ENCODE data around the gene DNAH9. TPM values are rescaled to one million over a fixed set of nuclear protein-coding genes. Genes with fewer than 3 reads are reported as not detected.
A peak's percentile ranks its signal among the peaks of the same experiment; 100 is the strongest.

The DNAH9 gene
- total and polyA plus RNA-seq, 5 donors = 0.20 to 0.47 (median 0.30) TPM; not detected in 1

DNA sequence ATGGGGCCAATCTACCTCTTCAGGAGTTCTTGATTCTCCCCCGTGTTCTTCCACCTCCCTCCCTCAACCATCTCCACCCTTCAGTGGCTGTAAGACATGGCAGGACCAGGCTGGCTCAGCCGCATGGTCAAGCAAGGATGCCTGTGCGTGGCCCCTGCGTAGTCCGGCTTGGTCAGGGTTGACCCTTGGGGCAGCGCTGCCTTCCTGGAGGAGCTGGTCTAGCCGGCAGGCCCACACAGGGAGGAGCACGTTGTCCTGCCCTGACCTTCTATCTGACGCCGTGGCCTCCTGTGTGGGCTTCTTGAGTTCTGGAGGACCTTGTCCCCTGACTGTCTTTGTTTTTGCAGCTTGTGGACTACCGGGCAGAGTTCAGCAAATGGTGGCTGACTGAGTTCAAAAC, 169.8 kb downstream of the DNAH9 start:
- ATAC-seq = no peak
- Histone ChIP-seq H3K4me3 (ENCODE audit: low read length) (no peak overlapping the region), H3K4me1 (ENCODE audit: control insufficient read depth, insufficient read depth, low read length) (no peaks in the 10 kb centered on the region), H3K27ac (ENCODE audit: low read length) (no peak overlapping the region), H3K27me3 (ENCODE audit: control insufficient read depth, insufficient read depth) (no peaks in the 10 kb centered on the region), H3K9me3 (ENCODE audit: control insufficient read depth, low read length) (no peaks in the 10 kb centered on the region)
- WGBS = 92% methylated on average over 11 of the region's 11 CpGs
- no peak for DNase-seq
- intact Hi-C loops (cut with DNase I) = no loop called here

DNA sequence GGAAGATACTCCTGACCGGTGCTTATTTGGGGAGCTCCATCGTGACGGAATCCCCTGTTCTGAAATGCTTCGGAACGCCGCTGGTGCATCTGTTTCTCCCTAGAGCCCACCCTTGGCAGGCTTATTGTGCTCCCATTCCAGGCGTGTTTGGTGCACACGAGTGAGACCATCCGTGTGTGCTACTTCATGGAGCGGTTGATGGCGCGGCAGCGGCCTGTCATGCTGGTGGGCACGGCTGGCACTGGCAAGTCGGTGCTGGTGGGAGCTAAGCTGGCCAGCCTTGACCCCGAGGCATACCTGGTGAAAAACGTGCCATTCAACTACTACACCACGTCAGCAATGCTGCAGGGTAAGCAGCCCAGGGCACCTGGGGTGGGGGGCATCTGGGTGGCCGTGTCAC, 170.7 kb downstream of the DNAH9 start:
- DNase-seq (no peak), ATAC-seq (no peak)
- intact Hi-C loops (cut with DNase I) = no loop called here
- H3K27me3 ChIP-seq (ENCODE audit: control insufficient read depth, insufficient read depth) = no peaks in the 10 kb centered on the region
- no peaks in the 10 kb centered on the region for H3K9me3 ChIP-seq (ENCODE audit: control insufficient read depth, low read length)
- WGBS = 91% methylated on average over 19 of the region's 19 CpGs
- no peaks in the 10 kb centered on the region for H3K4me1 ChIP-seq (ENCODE audit: control insufficient read depth, insufficient read depth, low read length)
- H3K27ac ChIP-seq (ENCODE audit: low read length) = no peak overlapping the region
- no peak overlapping the region for H3K4me3 ChIP-seq (ENCODE audit: low read length)

DNA sequence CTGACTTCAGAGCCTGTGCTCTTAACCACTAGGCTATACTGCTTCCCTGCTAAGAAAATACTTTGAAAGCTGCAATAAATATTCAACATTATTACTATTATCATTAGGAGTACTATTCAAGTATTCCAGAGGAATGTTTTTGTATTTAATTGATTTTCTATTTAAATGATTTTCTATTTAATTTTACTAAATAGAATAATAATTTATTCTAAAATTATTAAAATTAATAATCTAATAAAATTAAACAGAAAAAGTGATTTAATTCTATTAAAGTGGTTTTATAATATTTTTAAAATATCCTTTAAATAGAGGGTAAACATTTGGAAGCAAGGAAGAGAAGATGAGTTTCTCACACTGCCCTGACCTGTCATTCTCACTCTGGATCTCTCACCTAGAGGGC, 173.8 kb downstream of the DNAH9 start:
- ATAC-seq = no peak
- Histone ChIP-seq H3K4me1 (ENCODE audit: control insufficient read depth, insufficient read depth, low read length) (no peaks in the 10 kb centered on the region), H3K27ac (ENCODE audit: low read length) (no peak overlapping the region), H3K27me3 (ENCODE audit: control insufficient read depth, insufficient read depth) (no peaks in the 10 kb centered on the region), H3K9me3 (ENCODE audit: control insufficient read depth, low read length) (no peaks in the 10 kb centered on the region), H3K4me3 (ENCODE audit: low read length) (no peak overlapping the region)
- no peak for DNase-seq
- intact Hi-C loops (cut with DNase I) = no loop called here

DNA sequence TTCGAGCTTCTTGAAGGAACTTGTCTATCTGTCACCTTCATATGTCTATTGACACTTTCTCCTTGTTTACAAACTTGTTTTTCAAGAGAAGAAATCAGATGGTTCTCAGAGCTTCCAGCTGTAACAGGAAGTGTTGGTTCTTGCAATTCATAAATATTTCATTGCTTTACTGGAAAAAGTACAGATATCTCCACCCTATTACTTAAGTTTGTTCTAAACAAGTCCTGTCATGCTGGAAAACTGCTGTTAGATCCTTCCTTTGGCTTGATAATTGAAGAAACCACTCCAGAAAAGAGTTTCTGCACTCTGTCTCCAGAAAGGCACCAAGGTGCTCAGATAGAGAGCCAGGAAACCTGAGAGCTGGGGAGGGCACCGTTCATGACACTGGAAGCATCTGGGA, 181.6 kb downstream of the DNAH9 start:
- ATAC-seq = no peak

DNA sequence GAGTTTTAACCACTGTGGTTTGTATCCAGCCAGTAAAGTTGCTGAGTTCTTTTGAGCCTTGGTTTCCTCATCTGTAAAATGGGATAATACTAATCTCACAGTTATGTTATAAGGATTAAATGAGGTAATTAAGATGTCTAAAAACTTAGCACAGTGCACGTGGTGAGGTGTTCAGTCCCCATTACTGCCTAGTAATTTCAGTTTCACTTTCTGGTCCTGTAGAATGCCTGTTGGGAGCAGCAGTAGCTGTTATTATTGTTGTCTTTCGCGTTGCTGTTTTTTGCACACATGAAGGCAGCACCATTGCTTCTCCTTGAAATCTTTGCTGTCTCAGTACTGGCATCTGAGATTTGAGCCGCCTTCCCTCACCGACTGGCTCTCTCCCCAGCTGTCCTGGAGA, 182.4 kb downstream of the DNAH9 start:
- ATAC-seq (no peak), DNase-seq (no peak)
- Histone ChIP-seq H3K9me3 (ENCODE audit: control insufficient read depth, low read length) (no peaks in the 10 kb centered on the region), H3K4me1 (ENCODE audit: control insufficient read depth, insufficient read depth, low read length) (no peaks in the 10 kb centered on the region), H3K4me3 (ENCODE audit: low read length) (no peak overlapping the region), H3K27ac (ENCODE audit: low read length) (no peak overlapping the region), H3K27me3 (ENCODE audit: control insufficient read depth, insufficient read depth) (no peaks in the 10 kb centered on the region)
- intact Hi-C loops (cut with DNase I) = no loop called here
- WGBS = 84% methylated on average over 5 of the region's 5 CpGs

More for the DNA sequence above, 181.6 kb downstream of the DNAH9 start:
- DNase-seq = no peak
- no peaks in the 10 kb centered on the region for H3K27me3 ChIP-seq (ENCODE audit: control insufficient read depth, insufficient read depth)
- H3K4me3 ChIP-seq (ENCODE audit: low read length) = no peak overlapping the region
- intact Hi-C loops (cut with DNase I) = no loop called here
- no peaks in the 10 kb centered on the region for H3K9me3 ChIP-seq (ENCODE audit: control insufficient read depth, low read length)
- H3K27ac ChIP-seq (ENCODE audit: low read length) = no peak overlapping the region
- no peaks in the 10 kb centered on the region for H3K4me1 ChIP-seq (ENCODE audit: control insufficient read depth, insufficient read depth, low read length)
- 64% methylated on average over 2 of the region's 2 CpGs for whole genome bisulfite sequencing

DNA sequence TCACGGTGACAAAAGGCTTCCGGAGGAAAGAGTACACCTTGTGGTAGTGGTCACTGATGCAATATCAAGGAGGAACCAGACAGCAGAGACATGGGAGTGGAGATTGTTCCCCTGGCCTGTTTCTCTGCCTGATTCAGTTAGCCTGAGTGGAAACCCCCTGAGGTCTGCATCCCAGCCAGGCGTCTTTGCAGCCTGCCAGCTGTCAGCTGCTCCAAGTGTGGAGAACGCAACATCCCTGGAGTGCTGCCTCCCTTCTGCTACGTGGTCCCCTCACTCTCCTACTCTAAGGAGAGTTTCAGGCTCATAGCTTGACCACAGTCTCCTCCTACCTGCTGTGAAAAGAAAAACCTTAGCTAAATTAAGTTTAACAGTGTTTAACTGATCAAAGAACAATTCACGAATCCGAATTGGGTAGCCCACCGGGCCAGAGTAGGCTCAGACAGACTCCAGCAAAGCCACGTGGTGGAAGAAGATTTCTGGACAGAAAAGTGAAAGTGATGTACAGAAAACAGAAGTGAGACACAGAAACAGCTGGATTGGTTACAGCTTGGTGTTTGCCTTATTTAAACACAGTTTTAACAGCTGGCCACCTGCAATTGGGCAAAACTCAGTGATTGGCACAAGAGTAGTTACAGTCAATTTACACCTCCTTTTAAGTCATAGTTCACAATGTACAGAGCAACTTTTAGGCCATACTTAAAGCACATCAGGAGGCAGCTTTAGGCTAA, 188.6 kb downstream of the DNAH9 start:
- Histone ChIP-seq H3K27ac (ENCODE audit: low read length) (no peak overlapping the region), H3K27me3 (ENCODE audit: control insufficient read depth, insufficient read depth) (no peaks in the 10 kb centered on the region), H3K9me3 (ENCODE audit: control insufficient read depth, low read length) (no peaks in the 10 kb centered on the region), H3K4me3 (ENCODE audit: low read length) (no peak overlapping the region), H3K4me1 (ENCODE audit: control insufficient read depth, insufficient read depth, low read length) (no peaks in the 10 kb centered on the region)
- ATAC-seq = no peak
- intact Hi-C loops (cut with DNase I) = no loop called here
- DNase-seq = peak in 1 of 3 donors; percentile 16
- 55% methylated on average over 9 of the region's 9 CpGs for WGBS

DNA sequence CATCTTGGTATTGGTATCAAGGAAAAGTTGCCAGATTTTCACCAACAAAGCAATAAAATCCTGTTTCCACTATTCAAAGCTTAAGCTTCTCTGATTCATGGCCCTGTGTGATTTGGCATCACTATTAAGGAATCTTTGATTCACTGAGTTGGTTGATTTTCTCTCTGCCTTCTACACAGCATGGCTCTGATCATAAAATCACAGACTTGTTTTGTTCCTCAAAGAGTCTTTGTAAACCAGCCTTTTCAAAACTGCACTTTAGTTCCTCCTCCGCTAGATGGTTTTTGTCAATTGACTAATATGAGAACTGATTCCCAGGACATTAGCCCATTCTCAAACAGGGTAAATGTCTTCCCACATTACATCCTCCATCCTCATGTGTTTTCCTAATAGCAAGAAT, 197.6 kb downstream of the DNAH9 start:
- no peaks in the 10 kb centered on the region for H3K27me3 ChIP-seq (ENCODE audit: control insufficient read depth, insufficient read depth)
- DNase-seq (no peak), ATAC-seq (no peak)
- intact Hi-C loops (cut with DNase I) = no loop called here
- H3K9me3 ChIP-seq (ENCODE audit: control insufficient read depth, low read length) = no peaks in the 10 kb centered on the region
- WGBS = 90% methylated on average over 1 of the region's 1 CpG
- no peak overlapping the region for H3K27ac ChIP-seq (ENCODE audit: low read length)
- no peaks in the 10 kb centered on the region for H3K4me1 ChIP-seq (ENCODE audit: control insufficient read depth, insufficient read depth, low read length)
- H3K4me3 ChIP-seq (ENCODE audit: low read length) = no peak overlapping the region

DNA sequence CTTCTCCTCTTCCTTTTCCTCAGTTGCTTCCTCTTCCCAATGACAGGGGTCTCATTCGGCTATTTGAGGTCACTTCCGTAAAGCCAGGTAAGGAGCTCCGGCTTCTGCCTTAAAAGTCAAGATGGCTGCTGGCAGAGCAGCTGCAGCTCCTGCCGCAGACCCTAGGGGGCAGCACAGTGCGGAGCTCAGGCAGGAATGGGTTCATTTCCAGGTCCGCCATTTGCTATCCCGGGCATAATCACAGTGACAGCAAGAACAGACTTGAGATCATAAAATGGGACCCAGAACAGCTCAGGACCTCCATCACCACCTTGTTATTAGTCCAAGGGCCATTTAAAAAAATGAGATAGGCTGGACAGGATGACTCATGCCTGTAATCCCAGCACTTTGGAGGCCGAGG, 199.5 kb downstream of the DNAH9 start:
- no peaks in the 10 kb centered on the region for H3K27me3 ChIP-seq (ENCODE audit: control insufficient read depth, insufficient read depth)
- H3K27ac ChIP-seq (ENCODE audit: low read length) = no peak overlapping the region
- no peaks in the 10 kb centered on the region for H3K9me3 ChIP-seq (ENCODE audit: control insufficient read depth, low read length)
- no peak for DNase-seq
- intact Hi-C loops (cut with DNase I) = no loop called here
- no peaks in the 10 kb centered on the region for H3K4me1 ChIP-seq (ENCODE audit: control insufficient read depth, insufficient read depth, low read length)
- H3K4me3 ChIP-seq (ENCODE audit: low read length) = no peak overlapping the region
- no peak for ATAC-seq
- 88% methylated on average over 8 of the region's 8 CpGs for WGBS

DNA sequence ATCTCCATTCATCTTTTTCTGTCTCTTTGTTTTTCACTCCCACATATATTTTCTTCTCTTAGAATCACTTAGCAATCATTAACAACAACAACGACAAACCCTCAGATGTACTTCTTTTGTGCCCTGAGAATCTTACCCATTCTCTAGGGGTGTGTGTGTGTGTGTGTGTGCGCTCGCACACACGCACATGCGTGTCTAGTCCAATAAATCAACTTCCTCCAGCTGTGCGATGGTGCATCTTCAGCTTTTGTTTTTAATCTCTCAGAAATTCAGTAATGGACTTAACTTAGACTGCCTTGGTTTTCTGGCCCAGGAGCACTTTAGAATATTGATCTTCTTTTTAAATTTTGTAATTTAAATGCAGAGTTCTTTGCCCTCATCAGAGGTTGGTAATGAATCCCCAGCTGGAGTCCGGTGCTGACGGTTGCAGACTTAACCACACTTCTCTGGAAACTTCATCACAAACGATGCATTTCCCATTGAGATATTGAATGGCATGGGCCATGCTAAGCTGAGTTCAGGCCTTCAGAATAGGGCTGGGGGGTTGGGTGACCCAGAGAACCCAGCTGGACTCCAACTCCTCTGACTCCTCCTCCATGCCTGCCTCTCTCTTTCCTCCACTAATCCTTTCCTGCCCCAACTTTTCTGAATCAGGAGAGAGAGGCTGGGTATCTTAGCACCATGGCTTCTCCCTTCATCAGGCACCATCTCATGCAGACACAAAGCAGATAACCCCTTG, 205.1 kb downstream of the DNAH9 start:
- Histone ChIP-seq H3K27me3 (ENCODE audit: control insufficient read depth, insufficient read depth) (no peaks in the 10 kb centered on the region), H3K27ac (ENCODE audit: low read length) (no peak overlapping the region), H3K4me1 (ENCODE audit: control insufficient read depth, insufficient read depth, low read length) (no peaks in the 10 kb centered on the region), H3K9me3 (ENCODE audit: control insufficient read depth, low read length) (no peaks in the 10 kb centered on the region), H3K4me3 (ENCODE audit: low read length) (no peak overlapping the region)
- intact Hi-C loops (cut with DNase I) = no loop called here
- no peak for DNase-seq
- ATAC-seq = no peak
- WGBS = 68% methylated on average over 9 of the region's 9 CpGs

DNA sequence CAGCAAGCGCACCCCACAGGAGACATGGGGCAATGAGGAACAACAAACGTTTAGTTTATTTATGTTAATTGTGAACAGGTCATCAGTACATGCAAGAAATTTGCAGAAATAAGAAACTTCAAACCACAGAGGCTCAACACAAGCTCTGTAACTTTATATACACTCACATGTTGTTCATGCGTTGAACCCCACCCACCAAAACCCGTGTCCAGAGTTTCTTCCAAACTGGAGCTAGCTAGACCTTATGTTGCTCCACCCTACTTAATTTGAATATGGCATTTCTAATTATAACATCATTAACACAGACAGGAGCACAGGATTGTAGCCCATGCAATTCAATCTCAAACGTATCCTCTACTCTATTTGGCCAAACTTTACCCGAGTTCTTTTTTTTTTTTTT, 206.9 kb downstream of the DNAH9 start:
- intact Hi-C loops (cut with DNase I) = no loop called here
- H3K4me1 ChIP-seq (ENCODE audit: control insufficient read depth, insufficient read depth, low read length) = no peaks in the 10 kb centered on the region

DNA sequence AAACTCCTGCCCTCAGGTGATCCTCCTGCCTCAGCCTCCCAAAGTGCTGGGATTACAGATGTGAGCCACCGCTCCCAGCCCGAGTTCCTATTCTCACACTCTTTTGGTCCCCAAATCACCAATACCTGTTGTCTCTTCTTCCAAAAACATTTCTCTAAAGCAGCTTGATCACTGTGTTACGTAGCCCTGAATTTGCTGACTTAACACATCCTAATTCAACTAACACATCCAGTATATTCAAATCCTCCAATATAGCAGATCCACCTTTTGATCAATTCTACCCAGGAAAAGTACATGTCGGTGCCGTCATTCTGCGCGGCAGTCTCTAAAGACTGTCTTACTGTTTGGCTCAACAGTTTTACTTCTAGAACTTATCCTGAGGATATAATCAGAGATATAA, 207.7 kb downstream of the DNAH9 start:
- no peak for ATAC-seq
- no peak for DNase-seq
- intact Hi-C loops (cut with DNase I) = no loop called here
- H3K27me3 ChIP-seq (ENCODE audit: control insufficient read depth, insufficient read depth) = no peaks in the 10 kb centered on the region
- 94% methylated on average over 7 of the region's 7 CpGs for WGBS
- no peak overlapping the region for H3K4me3 ChIP-seq (ENCODE audit: low read length)
- H3K4me1 ChIP-seq (ENCODE audit: control insufficient read depth, insufficient read depth, low read length) = no peaks in the 10 kb centered on the region
- H3K9me3 ChIP-seq (ENCODE audit: control insufficient read depth, low read length) = no peaks in the 10 kb centered on the region
- H3K27ac ChIP-seq (ENCODE audit: low read length) = no peak overlapping the region

More for the DNA sequence above, 206.9 kb downstream of the DNAH9 start:
- Histone ChIP-seq H3K27me3 (ENCODE audit: control insufficient read depth, insufficient read depth) (no peaks in the 10 kb centered on the region), H3K4me3 (ENCODE audit: low read length) (no peak overlapping the region), H3K9me3 (ENCODE audit: control insufficient read depth, low read length) (no peaks in the 10 kb centered on the region), H3K27ac (ENCODE audit: low read length) (no peak overlapping the region)
- no peak for ATAC-seq
- DNase-seq = no peak
- 80% methylated on average over 6 of the region's 6 CpGs for WGBS

Measured in right cardiac atrium (tissue), 5 donors.